Measurements from ENCODE around the gene STK35. TPM values are rescaled to one million over a fixed set of nuclear protein-coding genes. Genes with fewer than 3 reads are reported as not detected.

STK35 gene
- total RNA-seq, 1 donor from 2014 or later: 17.4 TPM

- H3K9me3 Mint-ChIP-seq (ENCODE audit: unreplicated experiment): peaks cover 2% of the 10 kb centered on the region
- H3K4me3 Mint-ChIP-seq (ENCODE audit: unreplicated experiment): no peak overlapping the region
- TF ChIP-seq, protein P1, sequence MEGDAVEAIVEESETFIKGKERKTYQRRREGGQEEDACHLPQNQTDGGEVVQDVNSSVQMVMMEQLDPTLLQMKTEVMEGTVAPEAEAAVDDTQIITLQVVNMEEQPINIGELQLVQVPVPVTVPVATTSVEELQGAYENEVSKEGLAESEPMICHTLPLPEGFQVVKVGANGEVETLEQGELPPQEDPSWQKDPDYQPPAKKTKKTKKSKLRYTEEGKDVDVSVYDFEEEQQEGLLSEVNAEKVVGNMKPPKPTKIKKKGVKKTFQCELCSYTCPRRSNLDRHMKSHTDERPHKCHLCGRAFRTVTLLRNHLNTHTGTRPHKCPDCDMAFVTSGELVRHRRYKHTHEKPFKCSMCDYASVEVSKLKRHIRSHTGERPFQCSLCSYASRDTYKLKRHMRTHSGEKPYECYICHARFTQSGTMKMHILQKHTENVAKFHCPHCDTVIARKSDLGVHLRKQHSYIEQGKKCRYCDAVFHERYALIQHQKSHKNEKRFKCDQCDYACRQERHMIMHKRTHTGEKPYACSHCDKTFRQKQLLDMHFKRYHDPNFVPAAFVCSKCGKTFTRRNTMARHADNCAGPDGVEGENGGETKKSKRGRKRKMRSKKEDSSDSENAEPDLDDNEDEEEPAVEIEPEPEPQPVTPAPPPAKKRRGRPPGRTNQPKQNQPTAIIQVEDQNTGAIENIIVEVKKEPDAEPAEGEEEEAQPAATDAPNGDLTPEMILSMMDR (IDR thresholded peaks at IDR 0.05; ENCODE audit: partially characterized antibody, unreplicated experiment): no peak
- no peak for DNase-seq
- no peak overlapping the region for H3K27ac Mint-ChIP-seq (ENCODE audit: unreplicated experiment)
- H3K4me1 Mint-ChIP-seq (ENCODE audit: low read depth, unreplicated experiment): peaks cover 26% of the 10 kb centered on the region
- peaks cover 2% of the 10 kb centered on the region for H3K36me3 Mint-ChIP-seq (ENCODE audit: unreplicated experiment)
- peaks cover 2% of the 10 kb centered on the region for H3K27me3 Mint-ChIP-seq (ENCODE audit: unreplicated experiment)
These were observed 11.3 kb downstream of the STK35 start for GRCh38 chr20:2112910-2113309.

- TF ChIP-seq, protein P1 (IDR thresholded peaks at IDR 0.05; ENCODE audit: partially characterized antibody, unreplicated experiment): no peak
- Mint-ChIP-seq H3K27ac (ENCODE audit: unreplicated experiment) (no peak overlapping the region), H3K36me3 (ENCODE audit: unreplicated experiment) (peaks cover 5% of the 10 kb centered on the region), H3K4me1 (ENCODE audit: low read depth, unreplicated experiment) (peaks cover 16% of the 10 kb centered on the region), H3K27me3 (ENCODE audit: unreplicated experiment) (peaks cover 6% of the 10 kb centered on the region), H3K9me3 (ENCODE audit: unreplicated experiment) (peaks cover 2% of the 10 kb centered on the region), H3K4me3 (ENCODE audit: unreplicated experiment) (no peak overlapping the region)
- no peak for DNase-seq
These were observed 12.7 kb downstream of the STK35 start for GRCh38 chr20:2114127-2114959.

DNA sequence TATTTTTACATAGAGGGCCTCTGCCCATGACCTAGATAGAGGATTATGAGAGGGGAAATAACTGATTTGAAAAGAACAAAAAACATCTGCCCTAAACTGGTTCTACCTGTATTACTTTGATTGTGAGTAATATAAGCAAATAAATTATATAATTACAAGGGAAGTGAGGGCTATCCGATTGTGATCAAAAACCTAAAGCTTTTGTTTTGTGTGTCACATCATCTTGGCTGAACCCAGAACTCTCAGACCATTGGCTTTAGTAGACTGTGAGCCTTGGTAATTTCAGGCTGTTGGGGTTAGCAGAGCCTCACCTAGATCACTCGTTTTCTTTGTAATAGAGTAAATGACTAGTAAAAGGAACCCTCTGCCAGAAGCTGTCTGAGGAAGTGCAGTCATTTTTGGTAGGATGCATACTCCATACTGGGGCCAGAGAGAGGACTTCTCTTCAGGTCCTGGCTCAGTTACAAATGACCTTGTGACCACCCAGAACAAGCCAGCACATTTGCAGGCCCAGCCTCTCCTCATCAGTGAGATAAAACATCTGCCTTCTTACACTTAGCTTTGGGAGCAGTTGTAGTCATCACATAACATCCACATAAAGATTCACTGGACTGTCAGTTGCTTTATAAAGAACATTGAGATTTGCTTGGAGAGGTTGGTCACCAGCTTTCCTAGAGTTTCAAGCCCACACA, 13.5 kb downstream of the STK35 start:
- H3K27ac Mint-ChIP-seq (ENCODE audit: unreplicated experiment): no peak overlapping the region
- peaks cover 6% of the 10 kb centered on the region for H3K27me3 Mint-ChIP-seq (ENCODE audit: unreplicated experiment)
- H3K36me3 Mint-ChIP-seq (ENCODE audit: unreplicated experiment): peaks cover 5% of the 10 kb centered on the region
- peaks cover 2% of the 10 kb centered on the region for H3K9me3 Mint-ChIP-seq (ENCODE audit: unreplicated experiment)
- TF ChIP-seq, protein P1 (IDR thresholded peaks at IDR 0.05; ENCODE audit: partially characterized antibody, unreplicated experiment): no peak
- H3K4me3 Mint-ChIP-seq (ENCODE audit: unreplicated experiment): no peak overlapping the region
- peaks cover 13% of the 10 kb centered on the region for H3K4me1 Mint-ChIP-seq (ENCODE audit: low read depth, unreplicated experiment)
- no peak for DNase-seq

DNA sequence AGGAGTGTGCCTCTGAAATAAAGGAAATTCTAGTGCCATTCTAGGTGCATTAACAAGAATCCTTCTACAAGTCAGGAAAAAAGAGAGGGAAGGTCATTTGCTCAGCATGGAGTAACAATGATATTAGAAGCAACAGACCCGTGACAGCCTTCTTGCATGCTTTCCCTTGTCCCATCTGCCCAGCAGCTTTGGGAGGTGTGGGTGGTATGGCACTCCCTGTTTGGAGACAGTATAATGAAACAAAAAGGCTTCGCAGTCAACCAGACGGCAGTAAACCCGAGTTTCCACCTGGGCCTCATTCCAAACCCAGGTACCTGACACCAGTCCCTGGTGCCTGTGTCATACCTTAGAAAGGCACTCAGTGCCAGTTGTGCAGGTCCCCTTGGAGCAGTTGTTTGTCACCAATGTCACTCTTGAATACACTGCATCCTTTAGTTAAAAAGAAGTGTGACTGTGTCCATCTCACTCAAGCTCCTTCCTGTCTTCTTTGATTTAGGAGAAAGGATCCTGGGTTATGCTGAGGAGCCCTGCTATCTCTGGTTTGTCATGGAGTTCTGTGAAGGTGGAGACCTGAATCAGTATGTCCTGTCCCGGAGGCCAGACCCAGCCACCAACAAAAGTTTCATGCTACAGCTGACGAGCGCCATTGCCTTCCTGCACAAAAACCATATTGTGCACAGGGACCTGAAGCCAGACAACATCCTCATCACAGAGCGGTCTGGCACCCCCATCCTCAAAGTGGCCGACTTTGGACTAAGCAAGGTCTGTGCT, 14.7 kb downstream of the STK35 start:
- Mint-ChIP-seq H3K27me3 (ENCODE audit: unreplicated experiment) (peaks cover 6% of the 10 kb centered on the region), H3K4me3 (ENCODE audit: unreplicated experiment) (no peak overlapping the region)

More for the DNA sequence above, 14.7 kb downstream of the STK35 start:
- Mint-ChIP-seq H3K9me3 (ENCODE audit: unreplicated experiment) (peaks cover 3% of the 10 kb centered on the region), H3K4me1 (ENCODE audit: low read depth, unreplicated experiment) (peaks cover 13% of the 10 kb centered on the region), H3K36me3 (ENCODE audit: unreplicated experiment) (peaks cover 5% of the 10 kb centered on the region), H3K27ac (ENCODE audit: unreplicated experiment) (no peak overlapping the region)
- TF ChIP-seq, protein P1 (IDR thresholded peaks at IDR 0.05; ENCODE audit: partially characterized antibody, unreplicated experiment): no peak
- no peak for DNase-seq

Measured in glutamatergic neuron (in vitro differentiated cells).